ENCODE results near the gene CAMKK1. TPM values are rescaled to one million over a fixed set of nuclear protein-coding genes. Genes with fewer than 3 reads are reported as not detected.

Gene CAMKK1
- total and polyA plus RNA-seq, 2 donors (not counting 1 experiment from before 2014, with no cell fraction given): 4.5 to 35.9 TPM

DNA sequence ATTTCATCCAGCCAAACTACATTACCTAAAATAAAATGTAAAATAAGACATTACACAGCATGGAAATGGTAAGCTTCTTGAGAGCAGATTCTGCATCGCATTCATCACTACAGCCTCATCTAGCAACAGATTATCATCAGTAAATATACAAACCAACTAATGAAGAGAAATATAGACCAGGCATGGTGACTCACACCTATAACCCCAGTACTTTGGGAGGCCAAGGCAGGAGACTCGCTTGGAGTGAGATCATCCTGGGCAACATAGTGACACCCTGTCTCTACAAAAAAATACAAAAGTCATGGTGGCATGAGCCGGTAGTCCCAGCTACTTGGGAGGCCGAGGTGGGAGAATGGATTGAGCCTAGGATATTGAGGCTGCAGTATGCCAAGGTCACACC lies 66.7 kb downstream of the CAMKK1 start:
- no peak overlapping the region for H3K9ac ChIP-seq (ENCODE audit: low read length)

DNA sequence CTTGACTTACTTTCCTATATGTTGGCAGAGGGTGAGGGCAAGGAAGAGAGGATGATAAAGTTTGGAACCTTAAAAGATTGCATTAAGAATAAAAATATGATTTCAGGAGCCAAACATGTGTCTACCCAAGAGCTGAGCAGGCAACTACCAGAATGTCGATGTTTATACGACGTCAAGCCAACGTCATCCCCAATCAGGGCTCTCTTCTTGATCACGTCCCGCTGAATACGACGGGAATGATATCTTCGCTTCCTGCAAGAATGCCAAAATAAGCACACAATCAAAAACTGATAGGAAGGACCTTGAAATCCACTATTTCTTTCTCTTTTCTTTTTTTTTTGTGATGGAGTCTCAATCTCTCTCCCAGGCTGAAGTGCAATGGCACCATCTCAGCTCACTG lies 71.8 kb downstream of the CAMKK1 start:
- no peak overlapping the region for H3K4me2 ChIP-seq (replicated peaks; ENCODE audit: low read depth, low read length, poor library complexity, severe bottlenecking)
- intact Hi-C loops (cut with micrococcal nuclease): no loop called here
- ChIA-PET POLR2A (no interaction called here), CTCF (interaction anchor here (0.6 to 12.3 kb wide), 3 partner anchors 85 to 1362 kb away, joined by 3 to 482 read pairs (median 3); no protein-coding TSS in a partner anchor)
- no peak overlapping the region for H2AFZ ChIP-seq (ENCODE audit: insufficient read depth, low read depth, low read length, poor library complexity, severe bottlenecking)
- ATAC-seq (ENCODE audit: low read depth): no peak
- H3K4me3 Mint-ChIP-seq: no peak overlapping the region
- no peak overlapping the region for H3K9ac ChIP-seq (ENCODE audit: low read length)
- H3K9me3 Mint-ChIP-seq (ENCODE audit: insufficient read depth): no peaks in the 10 kb centered on the region
- no peak overlapping the region for H3K27ac ChIP-seq (ENCODE audit: low read length in 2 of 2)
- no peaks in the 10 kb centered on the region for H3K27me3 ChIP-seq (replicated peaks in 1 of 4; ENCODE audit: control extremely low read depth in 1 of 4, control insufficient read depth in 3 of 4, insufficient read depth in 4 of 4, low read length in 3 of 4)
- no peak for TF ChIP-seq EZH2 (IDR thresholded peaks at IDR 0.05; ENCODE audit: borderline replicate concordance, insufficient read depth, low read depth, low read length, poor library complexity, severe bottlenecking)
- TF ChIP-seq, protein P1, sequence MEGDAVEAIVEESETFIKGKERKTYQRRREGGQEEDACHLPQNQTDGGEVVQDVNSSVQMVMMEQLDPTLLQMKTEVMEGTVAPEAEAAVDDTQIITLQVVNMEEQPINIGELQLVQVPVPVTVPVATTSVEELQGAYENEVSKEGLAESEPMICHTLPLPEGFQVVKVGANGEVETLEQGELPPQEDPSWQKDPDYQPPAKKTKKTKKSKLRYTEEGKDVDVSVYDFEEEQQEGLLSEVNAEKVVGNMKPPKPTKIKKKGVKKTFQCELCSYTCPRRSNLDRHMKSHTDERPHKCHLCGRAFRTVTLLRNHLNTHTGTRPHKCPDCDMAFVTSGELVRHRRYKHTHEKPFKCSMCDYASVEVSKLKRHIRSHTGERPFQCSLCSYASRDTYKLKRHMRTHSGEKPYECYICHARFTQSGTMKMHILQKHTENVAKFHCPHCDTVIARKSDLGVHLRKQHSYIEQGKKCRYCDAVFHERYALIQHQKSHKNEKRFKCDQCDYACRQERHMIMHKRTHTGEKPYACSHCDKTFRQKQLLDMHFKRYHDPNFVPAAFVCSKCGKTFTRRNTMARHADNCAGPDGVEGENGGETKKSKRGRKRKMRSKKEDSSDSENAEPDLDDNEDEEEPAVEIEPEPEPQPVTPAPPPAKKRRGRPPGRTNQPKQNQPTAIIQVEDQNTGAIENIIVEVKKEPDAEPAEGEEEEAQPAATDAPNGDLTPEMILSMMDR (IDR thresholded peaks at IDR 0.05): no peak
- H4K20me1 ChIP-seq (ENCODE audit: control insufficient read depth, insufficient read depth, low read length, poor library complexity, severe bottlenecking): no peaks in the 10 kb centered on the region
- DNase-seq: no peak
- peaks cover 16 to 70% of the 10 kb centered on the region in 2 experiments for H3K36me3 ChIP-seq (replicated peaks in 1 of 2; ENCODE audit: control extremely low read depth in 1 of 2, control insufficient read depth in 1 of 2, extremely low read depth in 1 of 2, insufficient read depth in 2 of 2, low read length in 1 of 2)
- 98% methylated on average over 9 of the region's 9 CpGs for WGBS (ENCODE audit: insufficient coverage)
- no peak overlapping the region for H3K27ac Mint-ChIP-seq
- H3K4me1 Mint-ChIP-seq: peaks cover 20% of the 10 kb centered on the region
- H3K4me3 ChIP-seq (ENCODE audit: control extremely low read depth in 1 of 5, extremely low read depth in 1 of 5, insufficient read depth in 1 of 5, low read depth in 2 of 5, low read length in 4 of 5): no peak overlapping the region
- H3K27me3 Mint-ChIP-seq: no peaks in the 10 kb centered on the region
- peaks cover 5 to 27% of the 10 kb centered on the region in 2 donors for H3K4me1 ChIP-seq (ENCODE audit: control insufficient read depth in 2 of 2, insufficient read depth in 2 of 2, low read length in 2 of 2)
- no peaks in the 10 kb centered on the region for H3K79me2 ChIP-seq (ENCODE audit: control insufficient read depth, insufficient read depth, low read length)
- peaks cover 0 to 4% (median 0%) of the 10 kb centered on the region in 3 donors for H3K9me3 ChIP-seq (ENCODE audit: control extremely low read depth in 1 of 3, control insufficient read depth in 2 of 3, insufficient read depth in 1 of 3, low read length in 2 of 3)

More for the DNA sequence above, 66.7 kb downstream of the CAMKK1 start:
- no peaks in the 10 kb centered on the region for H3K27me3 ChIP-seq (replicated peaks in 1 of 4; ENCODE audit: control extremely low read depth in 1 of 4, control insufficient read depth in 3 of 4, insufficient read depth in 4 of 4, low read length in 3 of 4)
- no peaks in the 10 kb centered on the region for H3K4me1 ChIP-seq (ENCODE audit: control insufficient read depth in 2 of 2, insufficient read depth in 2 of 2, low read length in 2 of 2)
- CTCF ChIA-PET: interaction anchor here (0.6 to 12.3 kb wide), 20 partner anchors 9 to 778 kb away, joined by 3 to 482 read pairs (median 6); partner anchors contain the start of genes HASPIN and NCBP3
- Mint-ChIP-seq H3K27ac (no peak overlapping the region), H3K4me1 (peaks cover 1% of the 10 kb centered on the region), H3K9me3 (ENCODE audit: insufficient read depth) (no peaks in the 10 kb centered on the region), H3K4me3 (no peak overlapping the region), H3K27me3 (no peaks in the 10 kb centered on the region)
- H3K79me2 ChIP-seq (ENCODE audit: control insufficient read depth, insufficient read depth, low read length): peaks cover 14% of the 10 kb centered on the region
- ATAC-seq (ENCODE audit: low read depth): no peak
- no peak overlapping the region for H3K4me2 ChIP-seq (replicated peaks; ENCODE audit: low read depth, low read length, poor library complexity, severe bottlenecking)
- no peak for DNase-seq
- H3K9me3 ChIP-seq (ENCODE audit: control extremely low read depth in 1 of 3, control insufficient read depth in 2 of 3, insufficient read depth in 1 of 3, low read length in 2 of 3): no peaks in the 10 kb centered on the region
- POLR2A ChIA-PET: no interaction called here
- intact Hi-C loops (cut with micrococcal nuclease): loop anchor here (2.0 kb wide), 1 partner anchor 143 kb away; no protein-coding TSS in a partner anchor
- 100% methylated on average over 2 of the region's 4 CpGs for WGBS (ENCODE audit: insufficient coverage)
- no peak overlapping the region for H3K4me3 ChIP-seq (ENCODE audit: control extremely low read depth in 1 of 5, extremely low read depth in 1 of 5, insufficient read depth in 1 of 5, low read depth in 2 of 5, low read length in 4 of 5)
- H2AFZ ChIP-seq (ENCODE audit: insufficient read depth, low read depth, low read length, poor library complexity, severe bottlenecking): no peak overlapping the region
- peaks cover 14 to 58% of the 10 kb centered on the region in 2 experiments for H3K36me3 ChIP-seq (replicated peaks in 1 of 2; ENCODE audit: control extremely low read depth in 1 of 2, control insufficient read depth in 1 of 2, extremely low read depth in 1 of 2, insufficient read depth in 2 of 2, low read length in 1 of 2)
- H4K20me1 ChIP-seq (ENCODE audit: control insufficient read depth, insufficient read depth, low read length, poor library complexity, severe bottlenecking): no peaks in the 10 kb centered on the region
- no peak overlapping the region for H3K27ac ChIP-seq (ENCODE audit: low read length in 2 of 2)
- TF ChIP-seq, protein P1 (IDR thresholded peaks at IDR 0.05): no peak
- no peak for TF ChIP-seq EZH2 (IDR thresholded peaks at IDR 0.05; ENCODE audit: borderline replicate concordance, insufficient read depth, low read depth, low read length, poor library complexity, severe bottlenecking)

Measured in B cell (primary cell).